ENCODE measurements around the gene NGRN. TPM values are rescaled to one million over a fixed set of nuclear protein-coding genes. Genes with fewer than 3 reads are reported as not detected.
A peak's percentile ranks its signal among the peaks of the same experiment; 100 is the strongest.

Gene NGRN
- polyA plus RNA-seq, 3 donors: 112 to 132 (median 113) TPM

DNA sequence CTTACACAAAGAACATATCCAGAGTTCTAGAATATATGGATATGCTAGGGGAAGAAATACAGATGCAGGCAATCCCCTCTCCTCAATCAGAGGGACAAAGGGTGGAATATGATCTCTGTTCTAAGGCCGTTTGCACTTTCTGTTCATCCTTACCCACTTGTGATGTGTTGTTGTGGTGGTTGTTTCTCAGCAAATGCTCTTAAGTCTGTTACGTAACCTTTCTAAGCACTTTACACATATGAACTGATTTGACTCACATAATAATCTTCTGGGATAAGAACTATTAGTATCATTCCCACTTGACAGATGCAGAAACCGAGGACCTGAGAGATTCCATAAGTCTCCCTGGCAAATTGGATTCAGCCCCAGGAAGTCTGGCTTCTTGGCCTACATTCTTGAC lies 40.5 kb downstream of the NGRN start:
- DNase-seq: no peak

DNA sequence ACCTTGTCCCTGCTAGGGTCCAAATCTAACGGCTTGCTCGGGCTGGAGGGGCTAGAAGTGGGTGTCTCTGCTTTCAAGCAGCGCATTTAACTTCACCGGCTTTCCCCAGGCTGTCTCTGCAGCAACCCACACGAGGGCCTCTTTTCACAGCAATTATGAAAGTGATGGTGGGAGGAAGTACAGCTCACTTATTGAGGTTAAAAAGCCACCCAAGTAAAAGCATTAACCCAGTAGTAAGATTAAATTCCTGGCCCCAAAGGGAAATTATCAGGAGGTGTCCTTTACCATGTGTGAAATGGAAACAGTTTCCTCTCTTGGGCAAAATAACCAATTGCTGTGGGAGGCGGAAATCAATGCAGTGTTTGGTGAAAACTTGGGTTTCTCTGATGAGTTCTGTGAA lies 41.1 kb downstream of the NGRN start:
- no peak for DNase-seq

DNA sequence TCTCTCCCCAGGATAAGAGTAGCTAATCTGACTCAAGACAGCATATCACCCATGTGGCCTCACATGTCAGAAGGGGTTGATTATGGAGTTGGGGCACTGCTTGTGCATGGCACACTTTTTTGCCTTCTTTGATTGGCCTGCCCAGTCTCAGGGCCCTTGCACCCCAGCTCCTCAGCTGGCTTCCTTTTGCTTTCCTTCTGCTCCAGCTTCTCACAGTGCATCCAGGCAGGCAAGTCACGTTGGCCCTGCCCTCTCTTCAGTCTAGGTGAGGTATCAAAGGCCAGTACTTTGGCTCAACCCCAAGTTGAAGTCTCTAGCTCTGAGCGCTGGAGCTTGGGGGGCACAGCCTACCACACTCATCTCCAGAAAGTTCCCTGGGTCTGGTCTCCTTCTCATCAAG lies 42.2 kb downstream of the NGRN start:
- no peak for DNase-seq

- no peak for DNase-seq
These were observed 43.5 kb downstream of the NGRN start for GRCh38 chr15:90309020-90309419.

GRCh38 chr15:90315278-90315982 lies 50.0 kb downstream of the NGRN start:
- peak; percentile 48 for DNase-seq

- DNase-seq: no peak
These were observed 50.7 kb downstream of the NGRN start for GRCh38 chr15:90316139-90316538.

DNA sequence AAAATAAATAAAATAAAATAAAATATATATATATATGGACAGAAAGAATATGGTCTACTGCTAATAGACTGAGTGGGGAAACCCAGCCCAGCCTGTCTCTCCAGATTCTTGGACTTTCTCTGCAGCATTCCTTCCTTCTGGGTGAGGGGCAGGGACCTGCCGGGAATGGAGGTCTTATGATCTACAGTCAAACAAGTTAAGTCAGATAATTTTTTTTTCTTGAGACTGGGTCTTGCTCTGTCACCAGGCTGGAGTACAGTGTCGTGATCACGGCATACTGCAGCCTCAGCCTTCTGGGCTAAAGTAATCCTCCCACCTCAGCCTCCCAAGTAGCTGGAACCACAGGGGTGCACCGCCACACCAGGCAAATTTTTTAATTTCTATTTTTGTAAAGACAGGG lies 53.1 kb downstream of the NGRN start:
- no peak for DNase-seq

DNA sequence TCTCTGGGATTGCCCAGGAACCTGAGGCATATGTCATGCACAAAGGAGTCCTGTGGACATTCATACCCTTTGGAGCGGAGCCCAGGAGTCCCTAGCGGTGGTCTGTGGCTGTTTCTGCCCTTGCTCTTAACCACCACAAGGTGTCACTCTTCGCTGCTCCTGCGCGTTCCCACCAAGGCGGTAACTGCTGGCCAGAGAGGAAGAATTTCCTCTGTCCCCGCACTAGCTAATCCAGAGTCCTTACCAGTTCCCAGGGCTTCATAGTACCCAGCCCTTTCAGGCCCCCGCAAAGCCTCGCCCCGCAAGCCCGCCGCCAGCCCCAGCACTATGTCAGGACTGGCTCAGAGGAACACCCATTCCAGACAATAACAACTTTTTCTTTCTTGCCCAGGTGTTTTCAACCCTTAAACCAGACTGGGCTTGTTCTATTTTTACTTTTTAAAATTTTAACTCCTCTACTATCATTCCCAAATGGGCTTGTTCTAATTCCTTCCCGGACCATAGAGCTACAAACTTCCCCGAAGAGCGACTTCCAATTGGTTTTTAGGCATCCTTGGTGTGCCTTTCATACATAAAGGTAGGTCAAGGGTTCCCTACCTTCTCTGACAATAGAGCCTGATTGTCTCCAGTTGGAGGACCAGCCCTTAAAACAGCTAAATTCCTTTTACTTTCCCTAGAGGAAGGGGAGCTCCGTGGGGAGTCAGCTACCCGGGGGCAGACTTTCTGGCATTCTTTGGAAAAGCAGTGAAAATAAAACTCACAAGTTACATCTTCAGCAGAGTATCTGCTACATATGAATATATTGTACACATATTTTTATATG lies 54.8 kb downstream of the NGRN start:
- DNase-seq: peak; percentile 91

- DNase-seq: no peak
These were observed 55.4 kb downstream of the NGRN start for GRCh38 chr15:90320885-90321278.

Other genes starting within 250 kb of the NGRN start
- 100 to 1,000 TPM; 195 to 249 (median 224) TPM for gene IDH2, start 163.2 kb upstream of the NGRN start, polyA plus RNA-seq (ENCODE audit: insufficient read length in 3 of 3)
- 10 to 100 TPM; 46.9 to 52.5 (median 50.3) TPM for gene SEMA4B, start 64.3 kb upstream of the NGRN start, polyA plus RNA-seq (ENCODE audit: insufficient read length in 3 of 3)
- gene CIB1, start 31.7 kb upstream of the NGRN start, polyA plus RNA-seq (ENCODE audit: insufficient read length in 3 of 3): 10 to 100 TPM; 55.7 to 63.4 (median 63.0) TPM
- 1 to 10 TPM; 4.2 to 6.5 (median 4.6) TPM for gene GDPGP1, start 31.5 kb upstream of the NGRN start, polyA plus RNA-seq (ENCODE audit: insufficient read length in 3 of 3)
- under 1 TPM in 1 of 3 donors, not detected in 2; 0.07 TPM for gene TTLL13, start 16.1 kb upstream of the NGRN start, polyA plus RNA-seq (ENCODE audit: insufficient read length in 3 of 3)
- gene ZNF774, start 86.6 kb downstream of the NGRN start, polyA plus RNA-seq (ENCODE audit: insufficient read length in 3 of 3): 1 to 10 TPM; 4.2 to 7.8 (median 5.8) TPM
- 100 to 1,000 TPM; 127 to 186 (median 167) TPM for gene IQGAP1, start 122.6 kb downstream of the NGRN start, polyA plus RNA-seq (ENCODE audit: insufficient read length in 3 of 3)